Regular cardiac myocyte (primary cell): ENCODE measurements around the gene SLC4A8. TPM values are rescaled to one million over a fixed set of nuclear protein-coding genes. Genes with fewer than 3 reads are reported as not detected.

Experiments
- total RNA-seq: library from RNA; depleted of rRNA; stranded (reverse); fragments of >200 nt; gene quantifications from 2 replicates; pipeline ENCODE4 v1.2.3, GENCODE V29; 2014

SLC4A8 gene
- 0.56 and 1.3 TPM in 2 replicates for total RNA-seq

DNA sequence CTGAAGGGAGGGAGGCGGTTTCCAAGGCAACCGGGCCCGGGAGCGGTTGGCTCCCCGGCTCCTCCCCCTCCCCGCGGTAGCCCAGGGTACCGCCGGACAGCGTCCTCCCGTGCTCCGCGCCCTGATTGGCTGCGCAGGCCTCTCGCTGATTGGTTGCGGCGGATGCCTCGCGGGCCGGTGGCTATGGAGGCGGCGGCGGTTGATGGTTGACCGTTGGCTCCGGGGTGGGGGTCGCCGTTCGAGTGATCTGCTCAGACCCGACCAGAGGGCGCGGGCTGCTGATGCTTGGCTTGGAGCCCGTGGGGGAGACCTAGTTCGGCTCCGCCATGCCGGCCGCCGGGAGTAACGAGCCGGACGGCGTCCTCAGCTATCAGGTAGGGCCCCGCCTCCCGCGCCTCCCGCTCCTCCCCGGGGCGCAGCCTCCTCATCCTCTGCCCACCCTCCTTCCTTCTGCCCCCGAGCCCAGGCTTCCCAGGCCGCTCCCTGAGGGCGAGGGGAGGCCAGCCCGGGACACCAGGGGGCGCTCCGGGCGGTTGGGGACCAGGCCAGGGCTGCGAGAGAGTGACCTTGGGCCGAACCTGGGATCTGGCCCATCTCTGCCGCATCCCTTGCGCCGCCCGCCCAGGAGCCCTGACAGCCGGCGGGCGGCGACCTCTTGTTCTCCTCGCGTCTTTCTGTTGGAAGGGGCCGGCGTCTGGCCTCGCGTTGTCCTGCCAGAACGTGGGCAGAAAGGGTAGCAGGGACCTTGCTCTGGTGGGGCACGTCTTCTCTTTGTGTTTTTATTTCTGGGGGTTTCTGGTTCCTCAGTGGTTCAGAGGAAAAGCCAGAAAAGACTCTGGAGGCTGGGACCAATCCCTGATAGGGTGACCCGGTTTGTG is at the start of gene SLC4A8:
Gene SLC4A8 (plus strand): TSS at position 170 of the 878 bp plus-strand sequence. CDS start 157 bp downstream, at position 327.

DNA sequence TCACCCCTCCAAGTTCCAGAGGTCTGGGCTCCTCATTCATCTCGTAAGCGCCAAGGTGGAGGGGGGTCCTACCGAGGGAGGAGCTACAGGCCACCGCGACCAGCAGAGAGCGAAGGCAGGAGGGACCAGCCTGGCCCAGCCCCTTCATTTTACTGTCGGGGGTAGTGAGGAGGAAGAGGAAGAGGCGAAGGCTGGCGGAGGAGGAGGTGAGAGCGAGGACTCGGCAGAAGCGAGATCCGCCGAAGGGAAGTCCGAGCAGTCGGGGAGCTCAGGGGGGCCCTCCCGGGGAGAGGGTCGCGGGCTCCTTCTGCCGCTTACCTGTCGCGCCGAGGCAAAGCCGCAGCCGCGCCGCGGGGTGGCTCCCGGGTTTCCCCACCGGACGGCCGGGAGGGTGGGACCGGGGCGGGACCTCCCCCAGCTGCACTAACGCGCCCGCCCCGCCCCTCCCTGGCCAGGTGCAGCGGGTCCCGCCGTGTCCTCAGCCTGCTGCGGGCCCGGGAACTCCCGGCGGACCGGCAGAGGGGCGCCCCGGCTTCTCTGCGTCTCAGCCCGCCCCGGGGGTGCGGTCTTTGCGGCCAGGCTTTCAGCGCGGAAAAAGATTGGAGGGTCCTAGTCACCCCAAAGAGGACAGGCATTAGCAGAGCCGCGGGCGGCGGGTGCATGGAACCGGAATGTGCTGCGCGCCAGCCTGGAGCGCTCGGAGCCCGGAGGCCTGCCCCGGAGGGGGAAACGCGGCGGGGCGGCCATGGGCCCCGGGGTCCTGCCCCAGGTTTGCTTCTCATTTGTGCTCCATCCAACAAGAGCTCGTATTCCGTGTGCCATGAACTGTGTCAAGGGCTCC is 33.1 kb upstream of the SLC4A8 start, which contains the start of gene GALNT6:
Gene GALNT6 (minus strand): TSS at position 124 of the 841 bp plus-strand sequence. CDS start 11,625 bp downstream, outside the sequence.

Other genes starting within 250 kb of the SLC4A8 start
- 1.9 and 2.5 TPM in 2 replicates for gene POU6F1, start 206.8 kb upstream of the SLC4A8 start, total RNA-seq
- gene DAZAP2, start 186.0 kb upstream of the SLC4A8 start, total RNA-seq: 61.2 and 61.7 TPM in 2 replicates
- gene SMAGP, start 154.4 kb upstream of the SLC4A8 start, total RNA-seq: 5.4 and 10.0 TPM in 2 replicates
- gene BIN2, start 100.7 kb upstream of the SLC4A8 start, total RNA-seq: not detected in 2 replicates
- gene CELA1, start 78.2 kb upstream of the SLC4A8 start, total RNA-seq: not detected in 2 replicates
- 2.7 and 3.4 TPM in 2 replicates for gene GALNT6, start 33.4 kb upstream of the SLC4A8 start, total RNA-seq
- 3.5 and 7.6 TPM in 2 replicates for gene SCN8A, start 166.4 kb downstream of the SLC4A8 start, total RNA-seq